Endothelial cell (in vitro differentiated cells): Measurements from ENCODE around the gene HSPA12B. TPM values are rescaled to one million over a fixed set of nuclear protein-coding genes. Genes with fewer than 3 reads are reported as not detected.

ENCODE experiments used
- DNase-seq: peaks from one replicate; pipeline ENCODE4 v3.0.0; 2021; ENCODE audit warnings: low spot score
- H3K27ac Mint-ChIP-seq: one replicate; pipeline ENCODE4 v1.8.0; 2021; ENCODE audit warnings: mixed read lengths, inconsistent platforms; ENCODE audit not compliant: unreplicated experiment
- H3K27me3 Mint-ChIP-seq: one replicate; pipeline ENCODE4 v1.8.0; 2021; ENCODE audit warnings: mild to moderate bottlenecking, moderate library complexity, mixed read lengths, inconsistent platforms; ENCODE audit not compliant: unreplicated experiment
- H3K36me3 Mint-ChIP-seq: one replicate; pipeline ENCODE4 v1.8.0; 2021; ENCODE audit warnings: mild to moderate bottlenecking, low read depth, mixed read lengths, inconsistent platforms; ENCODE audit not compliant: unreplicated experiment
- H3K4me1 Mint-ChIP-seq: one replicate; pipeline ENCODE4 v1.8.0; 2021; ENCODE audit warnings: mild to moderate bottlenecking, mixed read lengths, inconsistent platforms; ENCODE audit not compliant: unreplicated experiment
- H3K4me3 Mint-ChIP-seq: one replicate; pipeline ENCODE4 v1.8.0; 2021; ENCODE audit warnings: mild to moderate bottlenecking, mixed read lengths, inconsistent platforms; ENCODE audit not compliant: unreplicated experiment
- H3K9me3 Mint-ChIP-seq: one replicate; pipeline ENCODE4 v1.8.0; 2021; ENCODE audit warnings: mixed read lengths, inconsistent platforms; ENCODE audit not compliant: unreplicated experiment
- CTCF ChIP-seq: fragments of 200-600 bp; sonication (generic); IDR thresholded peaks from one replicate; pipeline ENCODE4 v1.5.0; 2021; ENCODE audit warnings: antibody characterized with exemption; ENCODE audit not compliant: unreplicated experiment
- long read RNA-seq: library from polyadenylated mRNA; unstranded; transcript quantifications from one replicate; pipeline ENCODE4 v2.0.0, GENCODE V29; 2020; ENCODE audit not compliant: unreplicated experiment
- total RNA-seq: library from RNA; stranded (reverse); fragmentation: NEBNext Ultra II Directional; extraction: Animal tissue kit (Norgen Biotek cat#: 25700); gene quantifications from one replicate; pipeline ENCODE4 v1.2.1, GENCODE V29; 2021; ENCODE audit not compliant: unreplicated experiment

HSPA12B gene
- 12.7 TPM for total RNA-seq
- long read RNA-seq, transcript HSPA12B-201 (13 exons, 3,151 nt): major isoform, 6 of 9 reads
- long read RNA-seq, partial matches to known transcripts: 1 of 9 reads
- long read RNA-seq, other reads (novel, unspliced or antisense): 2 of 9 reads

DNA sequence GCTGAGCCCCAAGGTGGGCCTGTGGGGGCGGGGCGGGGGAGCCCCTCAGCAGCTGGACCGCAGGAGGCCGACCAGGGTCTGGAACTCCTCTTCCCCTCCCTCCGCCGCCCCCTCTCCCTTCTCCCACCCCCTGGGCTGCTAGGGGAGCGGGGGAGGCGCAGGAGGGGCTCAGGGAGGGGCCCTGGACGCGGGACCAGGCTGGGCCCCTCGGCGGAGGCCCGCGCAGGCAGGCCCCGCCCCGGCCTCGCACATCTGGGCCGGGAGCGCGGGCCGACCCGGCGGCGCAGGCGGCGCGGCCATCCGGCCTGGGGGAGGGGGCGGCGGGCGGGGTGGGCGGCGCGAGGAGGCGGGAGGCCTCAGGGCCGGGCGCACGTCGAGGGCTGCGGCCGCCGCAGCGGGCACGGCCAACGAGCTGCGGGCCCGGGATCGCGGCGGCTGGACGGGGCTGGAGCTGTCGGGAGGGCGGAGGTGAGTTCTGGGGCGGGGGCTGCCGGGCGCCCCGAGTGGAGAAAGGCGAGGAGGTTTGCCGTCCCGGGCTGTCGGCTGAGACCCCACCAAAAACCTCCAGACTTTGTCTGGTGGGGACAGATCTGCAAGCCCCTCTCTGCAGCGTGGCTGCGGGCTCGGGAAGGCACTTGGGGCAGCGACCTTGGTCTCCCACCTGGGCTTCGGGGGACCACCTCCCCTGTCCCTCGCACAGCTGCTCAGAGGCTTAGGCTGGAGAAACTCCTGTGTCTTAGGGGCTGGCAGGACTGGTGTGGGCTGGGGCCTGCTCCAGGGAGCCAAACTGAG lies at the start of gene HSPA12B:
Gene HSPA12B (plus strand): TSS at position 359 of the 792 bp plus-strand sequence. CDS start 5,990 bp downstream, outside the sequence.
- Mint-ChIP-seq H3K36me3 (peaks cover 3% of the 10 kb centered on the region), H3K27ac (no peak within 1 kb of the TSS), H3K4me1 (peaks cover 17% of the 10 kb centered on the region), H3K9me3 (no peaks in the 10 kb centered on the region), H3K4me3 (peak within 1 kb of the TSS; percentile 70), H3K27me3 (peaks cover 16% of the 10 kb centered on the region)
- no peak for DNase-seq
- TF ChIP-seq CTCF: no peak

- Mint-ChIP-seq H3K4me3 (no peak overlapping the region), H3K36me3 (no peaks in the 10 kb centered on the region), H3K27me3 (peaks cover 3% of the 10 kb centered on the region), H3K27ac (no peak overlapping the region), H3K9me3 (no peaks in the 10 kb centered on the region), H3K4me1 (no peaks in the 10 kb centered on the region)
- no peak for TF ChIP-seq CTCF
- DNase-seq: no peak
Measured at GRCh38 chr20:3685341-3685740, 47.1 kb upstream of the HSPA12B start.

GRCh38 chr20:3686421-3686820 lies 46.1 kb upstream of the HSPA12B start:
- no peaks in the 10 kb centered on the region for H3K36me3 Mint-ChIP-seq
- H3K4me1 Mint-ChIP-seq: no peaks in the 10 kb centered on the region
- TF ChIP-seq CTCF: no peak
- DNase-seq: no peak
- H3K27me3 Mint-ChIP-seq: peaks cover 3% of the 10 kb centered on the region
- no peaks in the 10 kb centered on the region for H3K9me3 Mint-ChIP-seq
- H3K4me3 Mint-ChIP-seq: no peak overlapping the region
- H3K27ac Mint-ChIP-seq: no peak overlapping the region

- Mint-ChIP-seq H3K27me3 (peaks cover 3% of the 10 kb centered on the region), H3K9me3 (no peaks in the 10 kb centered on the region), H3K4me1 (no peaks in the 10 kb centered on the region), H3K4me3 (no peak overlapping the region), H3K36me3 (no peaks in the 10 kb centered on the region), H3K27ac (no peak overlapping the region)
- no peak for DNase-seq
- no peak for TF ChIP-seq CTCF
Measured at GRCh38 chr20:3686867-3687321, 45.6 kb upstream of the HSPA12B start.

DNA sequence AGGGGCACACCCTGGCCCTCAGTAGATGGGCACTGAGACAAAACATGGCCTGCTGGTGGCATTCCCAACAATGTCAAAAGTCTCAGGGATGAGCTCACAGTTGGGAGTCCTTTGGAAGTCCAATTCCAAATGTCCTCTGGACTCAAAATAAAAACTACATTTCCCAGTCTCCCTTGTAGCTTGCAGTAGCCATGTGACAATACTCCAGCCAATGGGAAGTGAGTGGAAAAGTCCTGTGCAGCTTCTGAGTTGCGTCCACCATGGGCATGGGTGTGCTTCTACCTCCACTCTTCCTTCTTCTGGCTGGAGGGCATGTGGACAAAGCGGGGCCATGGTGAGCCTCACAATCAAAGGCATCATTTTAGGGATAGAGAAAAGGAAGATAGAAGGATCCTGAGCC lies 44.8 kb upstream of the HSPA12B start:
- H3K9me3 Mint-ChIP-seq: no peaks in the 10 kb centered on the region
- no peaks in the 10 kb centered on the region for H3K36me3 Mint-ChIP-seq
- H3K4me3 Mint-ChIP-seq: no peak overlapping the region
- no peak overlapping the region for H3K27ac Mint-ChIP-seq
- no peaks in the 10 kb centered on the region for H3K4me1 Mint-ChIP-seq
- DNase-seq: no peak
- peaks cover 3% of the 10 kb centered on the region for H3K27me3 Mint-ChIP-seq
- no peak for TF ChIP-seq CTCF
